MM.1S (cell line): ENCODE results near the gene DLX2.

Source experiments
- CTCF ChIP-seq: fragments of 300-600 bp; sonication (generic); IDR thresholded peaks from 2 replicates; pipeline ENCODE4 v1.5.1; 2016; ENCODE audit warnings: antibody characterized with exemption, low read length, mixed read lengths
- EZH2 ChIP-seq: fragments of 300-600 bp; sonication (generic); optimal IDR thresholded peaks from 2 replicates; pipeline ENCODE3; 2017; ENCODE audit warnings: low read depth, mild to moderate bottlenecking, antibody characterized with exemption, low read length, mixed read lengths

DNA sequence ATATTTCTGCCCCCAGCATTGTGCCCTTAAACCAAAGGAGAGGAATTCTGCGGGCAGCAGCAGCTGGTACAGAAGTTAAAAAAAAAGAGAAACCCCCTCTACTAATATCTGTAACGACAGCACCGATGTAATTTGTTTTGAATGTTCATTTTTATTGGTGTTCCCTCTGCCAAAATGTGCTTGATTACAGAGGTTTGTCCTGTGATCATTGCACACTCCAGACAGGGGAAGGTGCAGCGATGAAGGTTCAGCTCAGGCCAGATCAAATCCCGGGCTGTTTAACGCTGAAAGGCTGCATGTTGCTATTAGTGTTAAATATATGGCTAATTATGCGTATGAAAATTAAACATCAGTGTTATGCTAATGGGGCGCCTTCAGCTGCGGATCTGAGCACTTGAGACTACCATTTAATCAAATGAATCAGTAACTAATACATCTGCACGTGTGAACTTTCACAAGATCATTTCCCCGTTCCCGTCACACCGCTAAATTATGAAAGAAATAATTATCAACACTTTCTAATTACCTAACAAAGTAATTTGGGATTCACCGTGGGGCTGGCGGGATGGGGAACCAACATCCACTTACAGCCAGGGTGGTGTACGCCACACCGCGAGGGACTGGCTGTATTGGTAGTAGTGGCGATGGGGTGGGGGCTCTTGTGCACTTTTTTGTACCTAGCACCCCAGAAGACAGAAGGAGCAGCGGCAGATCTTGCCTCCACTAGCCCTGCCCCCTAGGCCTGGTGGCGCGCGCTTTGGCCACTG lies 18.9 kb downstream of the DLX2 start:
- TF ChIP-seq CTCF (no peak), EZH2 (no peak)
